GM10266 (cell line): ENCODE measurements around the gene ZEB2.

Experiments used
- DNase-seq: peaks from one replicate; pipeline ENCODE4 v3.0.0; 2012; ENCODE audit errors: extremely low spot score
- CTCF ChIP-seq: IDR thresholded peaks from 2 replicates; pipeline ENCODE4 v1.5.1; 2012; ENCODE audit warnings: mild to moderate bottlenecking, low read depth; ENCODE audit not compliant: control insufficient read depth, insufficient read depth; ENCODE audit errors: missing control alignments

Gene ZEB2

GRCh38 chr2:144452169-144452988 lies 67.5 kb downstream of the ZEB2 start:
- no peak for TF ChIP-seq CTCF
- DNase-seq = no peak

- TF ChIP-seq CTCF = no peak
- no peak for DNase-seq
Observed at GRCh38 chr2:144451443-144451842, 68.5 kb downstream of the ZEB2 start.

GRCh38 chr2:144449028-144449406 lies 70.9 kb downstream of the ZEB2 start:
- no peak for DNase-seq
- no peak for TF ChIP-seq CTCF

- no peak for TF ChIP-seq CTCF
- no peak for DNase-seq
Observed at GRCh38 chr2:144448389-144449027, 71.4 kb downstream of the ZEB2 start.

GRCh38 chr2:144447535-144447934 lies 72.4 kb downstream of the ZEB2 start:
- DNase-seq = no peak
- TF ChIP-seq CTCF = no peak

GRCh38 chr2:144446136-144446535 lies 73.8 kb downstream of the ZEB2 start:
- no peak for TF ChIP-seq CTCF
- DNase-seq = no peak

DNA sequence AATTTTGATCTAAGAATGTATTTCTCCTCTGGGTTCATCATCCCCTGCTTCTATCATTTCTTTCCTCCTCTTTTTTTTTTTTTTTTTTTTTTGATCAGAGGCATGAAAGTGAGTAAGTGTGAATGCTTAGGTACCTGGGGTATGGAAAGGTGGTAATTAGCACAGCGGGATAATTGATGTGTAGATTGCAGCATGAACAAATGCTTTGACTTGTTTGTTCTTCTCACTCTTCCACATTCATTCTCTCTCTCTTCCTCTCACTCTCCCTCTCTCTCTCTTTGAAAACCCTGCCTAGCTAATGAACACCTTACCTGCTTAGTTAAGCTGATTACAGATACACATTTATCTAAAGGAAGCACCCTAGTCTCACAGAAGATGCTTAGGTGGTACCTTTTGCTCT lies 74.7 kb downstream of the ZEB2 start:
- DNase-seq = no peak
- TF ChIP-seq CTCF = no peak
